SK-MEL-5 (cell line): ENCODE measurements around the gene SLC6A19. TPM values are rescaled to one million over a fixed set of nuclear protein-coding genes. Genes with fewer than 3 reads are reported as not detected.

ENCODE experiments used
- DNase-seq: peaks from one replicate; pipeline ENCODE4 v3.0.0-alpha.2; 2016; ENCODE audit warnings: low read depth, low spot score
- in situ Hi-C: cut with HindIII; loops from 2 replicates; pipeline ENCODE4 v1.10.0; 2016; ENCODE audit warnings: low sequenced_read_pairs, high pct_unique_total_duplicates, low pct_unique_long_range_greater_than_20kb
- total RNA-seq: library from RNA; depleted of rRNA; stranded (reverse); fragments of >200 nt; shearing (Covaris generic); gene quantifications from 2 replicates; pipeline ENCODE4 v1.2.3, GENCODE V29; 2014

SLC6A19 gene
- total RNA-seq, 1 experiment from 2014 or later: not detected

DNA sequence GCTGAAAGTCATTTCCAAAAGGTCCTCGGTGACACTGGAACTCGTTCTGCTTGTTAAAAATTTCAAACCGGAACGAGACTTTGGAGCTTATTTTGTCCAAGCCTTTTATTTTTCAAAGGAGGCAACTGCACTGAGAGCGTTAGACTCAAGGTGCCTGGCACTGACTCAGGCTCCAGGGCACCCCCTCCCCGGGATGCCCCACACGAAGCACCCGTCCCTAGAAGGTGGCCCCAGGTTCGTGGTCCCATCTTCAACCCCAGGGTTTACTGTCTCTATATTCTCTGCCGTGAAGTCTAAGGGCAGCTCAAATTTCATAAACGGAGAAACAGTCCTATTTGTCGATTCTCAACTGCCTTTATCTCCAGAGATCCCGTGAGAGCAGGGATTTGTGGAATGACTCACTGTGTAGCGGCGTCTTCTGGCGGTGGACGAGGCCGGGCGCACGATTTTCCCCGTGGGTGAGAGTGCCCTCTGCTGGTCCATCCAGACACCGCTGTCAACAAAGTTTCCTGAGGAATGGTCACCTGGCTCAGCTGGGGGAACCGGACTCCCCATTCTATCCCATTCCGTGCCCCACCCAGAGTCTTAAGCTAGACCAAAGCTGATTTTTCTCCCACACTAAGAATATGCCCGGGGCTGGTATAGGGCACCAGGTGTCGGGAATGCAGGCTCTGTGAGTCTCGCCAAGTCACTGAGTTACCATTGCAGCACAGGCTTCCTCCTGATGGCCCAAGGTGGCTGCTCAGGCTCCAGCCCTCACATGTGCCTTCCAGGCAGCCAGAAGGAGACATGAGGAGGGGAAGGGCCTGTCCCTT lies 27.1 kb upstream of the SLC6A19 start:
- peak; percentile 90 for DNase-seq

DNA sequence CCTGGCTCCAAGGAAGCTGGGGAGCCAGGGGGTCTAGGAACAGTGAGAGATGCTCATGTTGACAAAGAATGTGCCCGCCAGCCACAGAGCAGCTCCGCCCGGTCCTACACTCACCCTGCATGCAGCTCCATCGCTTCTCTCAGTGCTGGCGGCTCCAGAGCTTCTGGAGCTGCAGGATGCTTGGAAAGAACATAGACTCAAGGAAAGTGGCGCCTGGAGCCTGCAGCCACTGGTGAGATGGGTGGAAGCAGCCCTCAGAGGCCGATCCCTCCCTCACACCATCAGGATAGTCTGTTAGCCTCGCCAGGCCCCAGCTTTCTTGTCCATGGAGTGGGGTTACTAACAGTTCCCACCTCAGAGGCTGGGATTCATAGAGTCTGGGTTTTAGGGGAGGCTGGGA lies 26.4 kb upstream of the SLC6A19 start:
- in situ Hi-C loops: no loop called here
- no peak for DNase-seq

More for the DNA sequence above, 27.1 kb upstream of the SLC6A19 start:
- in situ Hi-C loops: loop anchor here (25.0 kb wide), 1 partner anchor 237 kb away; no protein-coding TSS in a partner anchor

DNA sequence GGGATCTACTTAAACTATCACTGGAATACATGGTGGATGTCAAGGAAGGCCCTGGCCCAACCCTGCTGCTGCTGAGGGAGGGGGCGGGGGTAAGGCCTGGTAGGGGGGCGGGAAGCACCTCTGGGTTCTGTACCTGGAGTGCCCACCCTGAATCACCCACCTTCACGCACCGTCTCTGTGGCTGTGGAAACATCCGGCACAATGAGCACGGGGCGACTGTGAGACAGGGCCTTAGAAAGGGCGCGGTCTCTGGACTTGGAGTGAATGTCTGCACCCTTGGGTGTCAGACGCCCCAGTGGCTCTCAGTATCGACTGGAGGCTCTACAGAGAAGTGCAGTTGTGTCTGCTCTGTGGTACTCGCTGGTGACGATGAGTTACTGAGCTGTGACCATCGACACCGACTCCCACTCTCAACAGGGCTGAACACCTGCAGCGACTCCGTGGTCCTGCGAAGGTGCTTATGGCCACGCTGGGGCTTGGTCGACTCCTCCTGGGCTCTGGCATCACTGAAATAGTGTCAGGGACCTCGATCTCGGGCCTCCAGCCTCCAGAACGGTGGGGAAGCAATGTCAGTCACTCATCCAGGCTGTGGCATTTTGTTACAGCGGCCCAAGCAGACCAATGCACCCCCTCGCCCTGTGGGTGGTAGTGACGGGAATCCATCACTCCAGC lies 25.5 kb upstream of the SLC6A19 start:
- in situ Hi-C loops: no loop called here
- DNase-seq: no peak

DNA sequence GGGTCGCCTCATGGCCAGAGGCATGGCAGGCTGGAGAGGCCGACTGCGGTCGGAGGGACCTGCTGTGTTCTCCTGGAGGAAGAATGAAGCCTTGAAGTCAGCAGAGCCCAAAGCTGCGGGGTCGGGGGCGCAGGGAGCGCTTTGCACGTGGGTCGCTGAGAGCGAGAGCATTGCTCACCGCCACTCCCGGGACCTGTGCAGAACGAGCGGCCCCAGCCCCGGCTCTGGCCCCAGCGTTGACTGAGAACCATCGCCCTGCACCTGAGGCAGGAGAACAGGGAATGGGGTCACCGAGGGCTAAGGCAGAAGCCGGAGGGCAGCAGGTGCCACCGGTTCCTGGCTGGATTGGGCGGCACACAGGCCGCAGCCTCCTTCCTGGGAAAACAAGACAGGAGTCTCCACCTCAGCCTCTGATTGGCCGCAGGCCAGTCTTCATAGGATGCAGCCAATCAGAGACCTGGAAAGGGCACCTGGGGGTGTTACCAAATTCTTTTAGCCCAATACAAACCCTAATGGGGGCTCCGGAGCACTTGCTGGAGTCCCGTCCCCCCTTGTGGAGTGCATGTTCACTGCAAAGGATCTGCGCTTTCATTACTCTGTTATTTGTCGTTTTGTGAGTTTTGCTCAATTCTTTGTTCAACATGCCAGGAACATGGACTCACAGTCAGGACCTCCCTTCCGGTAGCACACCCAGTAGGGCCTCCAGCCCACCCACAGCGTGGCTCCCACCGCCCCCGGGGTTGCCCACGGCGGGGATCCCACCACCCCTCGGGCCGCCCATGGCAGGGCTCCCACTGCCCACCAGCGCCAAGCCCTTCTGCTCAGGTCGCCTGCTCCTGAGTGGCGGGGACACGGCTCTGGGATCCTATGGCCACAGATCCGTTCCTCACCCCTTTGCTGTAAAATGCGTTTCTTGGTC lies 24.7 kb upstream of the SLC6A19 start:
- in situ Hi-C loops: no loop called here
- DNase-seq: peak; percentile 59

DNA sequence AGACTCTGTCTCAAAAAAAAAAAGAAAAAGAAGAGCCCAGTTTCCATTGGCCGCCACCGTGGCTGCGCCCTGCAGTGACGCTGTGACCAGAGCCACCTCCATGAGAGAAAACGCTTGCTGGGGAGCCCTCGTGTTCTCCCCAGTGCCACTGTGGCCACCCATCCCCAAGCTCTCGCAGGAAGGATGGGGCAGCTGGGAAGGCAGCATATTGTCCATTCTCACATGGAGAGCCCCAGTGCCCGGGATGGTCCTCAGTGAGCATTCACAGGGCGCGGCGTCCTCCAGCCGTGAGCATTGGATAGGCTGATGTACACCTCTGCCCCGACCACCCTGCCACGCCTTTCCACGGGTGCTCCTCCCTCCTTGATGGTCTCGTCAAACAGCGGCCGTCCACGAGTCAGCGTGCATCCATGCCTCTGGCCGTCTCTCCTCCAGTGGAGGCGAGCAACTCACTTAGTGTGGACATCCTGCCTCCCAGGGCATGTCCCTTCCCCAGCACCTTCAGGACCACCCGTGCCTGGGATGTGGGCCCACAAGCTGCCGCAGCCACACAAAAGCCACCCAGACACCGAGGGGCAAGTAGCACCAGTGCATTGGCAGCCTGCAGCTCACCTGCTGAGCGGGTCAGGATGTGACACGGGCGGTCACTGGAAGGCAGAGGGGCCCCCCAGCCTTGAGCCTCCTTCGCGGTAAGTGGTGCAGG lies 23.4 kb upstream of the SLC6A19 start:
- no peak for DNase-seq
- in situ Hi-C loops: no loop called here

DNA sequence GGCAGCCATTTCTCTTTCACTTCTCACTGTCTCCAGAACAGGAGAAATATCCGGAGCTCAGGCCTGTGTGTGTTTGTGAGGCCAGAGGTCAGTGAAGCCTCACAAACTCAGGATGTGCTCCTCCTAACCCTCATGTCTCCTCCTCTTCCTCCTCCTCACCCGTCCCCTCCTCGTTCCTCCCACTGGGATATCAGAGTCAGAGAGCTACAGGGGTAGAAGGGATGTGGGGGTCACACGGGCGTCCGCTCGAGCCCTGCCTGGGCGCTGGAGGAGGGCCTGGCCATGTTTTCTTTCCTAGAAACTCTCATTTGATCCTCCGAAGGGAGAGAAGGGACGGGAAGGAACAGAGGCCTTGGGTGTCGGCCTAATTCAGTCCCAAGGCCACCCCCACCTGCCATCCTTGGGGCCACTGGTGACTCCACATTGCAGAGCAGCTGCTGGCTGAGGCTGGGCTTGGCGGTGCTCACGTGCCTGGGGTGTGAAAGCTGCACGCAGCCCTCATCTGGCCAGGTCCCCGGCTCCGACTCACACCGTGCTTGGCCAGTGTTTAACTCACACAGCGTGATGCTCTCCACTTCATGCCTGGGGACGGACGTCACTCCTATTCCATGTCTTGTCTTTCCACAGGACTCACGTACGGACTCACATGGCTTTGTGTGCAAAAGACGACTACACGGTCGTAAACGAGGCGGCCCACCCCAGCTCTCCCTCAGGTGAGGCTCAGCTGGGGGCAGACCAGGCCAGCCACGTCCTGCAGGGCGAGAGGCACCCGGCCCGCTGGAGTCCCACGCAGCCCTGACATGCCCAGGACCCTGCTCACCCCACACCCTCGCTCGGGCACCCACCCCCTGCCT lies 22.6 kb upstream of the SLC6A19 start:
- in situ Hi-C loops: no loop called here
- no peak for DNase-seq

DNA sequence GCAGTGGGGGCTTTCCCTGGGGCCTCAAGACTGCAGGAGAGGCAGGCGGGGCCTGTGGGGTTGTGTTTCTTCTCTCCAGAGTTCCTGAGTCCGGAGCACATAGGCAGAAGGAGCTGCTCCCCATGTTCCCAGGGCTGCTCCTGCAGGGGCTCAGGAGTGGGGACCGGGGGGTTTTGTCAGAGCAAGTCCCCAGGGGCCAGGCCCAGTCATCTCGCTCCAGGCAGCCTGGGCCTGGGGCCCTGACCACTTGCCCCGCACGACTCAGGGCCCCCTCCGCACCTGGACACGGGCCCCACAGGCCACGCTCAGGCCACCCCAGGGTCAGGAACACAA lies 22.0 kb upstream of the SLC6A19 start:
- no peak for DNase-seq
- in situ Hi-C loops: no loop called here

DNA sequence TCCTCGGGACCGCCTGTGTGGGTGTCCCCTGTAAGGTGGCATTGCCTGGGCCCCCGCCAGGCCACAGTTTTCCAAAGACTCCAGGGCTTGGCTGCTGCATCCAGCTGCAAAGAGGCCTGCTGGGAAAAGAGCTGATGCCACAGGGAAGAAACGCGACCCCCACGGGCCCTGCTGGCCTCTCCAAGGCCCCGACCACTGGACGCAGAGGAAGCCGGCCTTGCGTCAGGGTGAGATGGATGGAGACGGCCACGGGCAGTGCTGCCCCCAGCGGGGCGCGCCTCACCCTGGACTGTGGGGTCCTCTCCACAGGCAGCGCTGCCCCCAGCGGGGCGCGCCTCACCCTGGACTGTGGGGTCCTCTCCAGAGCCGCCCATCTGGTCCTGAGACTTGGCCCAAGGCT lies 21.3 kb upstream of the SLC6A19 start:
- DNase-seq: no peak
- in situ Hi-C loops: no loop called here

DNA sequence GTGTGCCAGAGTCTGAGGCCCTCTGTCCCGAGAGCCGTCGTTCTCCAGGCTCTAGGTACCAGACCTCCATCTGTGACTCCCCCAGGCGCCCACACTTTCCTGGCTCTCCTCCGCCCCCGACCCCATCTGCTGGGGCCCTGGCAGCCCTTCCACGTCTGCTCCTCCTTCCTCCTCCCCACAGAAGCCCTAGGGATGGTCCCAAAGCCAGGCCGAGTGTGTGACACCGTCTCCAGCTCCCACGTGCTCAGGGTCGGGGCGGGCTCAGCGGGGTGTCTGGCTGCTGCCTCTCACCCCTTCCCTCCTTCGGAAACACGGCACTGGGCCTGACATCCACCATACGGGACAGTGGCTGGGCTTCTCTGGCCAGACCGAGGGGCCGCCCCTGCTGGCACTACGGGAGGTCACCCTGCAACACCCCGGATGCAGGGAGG lies 20.5 kb upstream of the SLC6A19 start:
- DNase-seq: no peak
- in situ Hi-C loops: no loop called here

DNA sequence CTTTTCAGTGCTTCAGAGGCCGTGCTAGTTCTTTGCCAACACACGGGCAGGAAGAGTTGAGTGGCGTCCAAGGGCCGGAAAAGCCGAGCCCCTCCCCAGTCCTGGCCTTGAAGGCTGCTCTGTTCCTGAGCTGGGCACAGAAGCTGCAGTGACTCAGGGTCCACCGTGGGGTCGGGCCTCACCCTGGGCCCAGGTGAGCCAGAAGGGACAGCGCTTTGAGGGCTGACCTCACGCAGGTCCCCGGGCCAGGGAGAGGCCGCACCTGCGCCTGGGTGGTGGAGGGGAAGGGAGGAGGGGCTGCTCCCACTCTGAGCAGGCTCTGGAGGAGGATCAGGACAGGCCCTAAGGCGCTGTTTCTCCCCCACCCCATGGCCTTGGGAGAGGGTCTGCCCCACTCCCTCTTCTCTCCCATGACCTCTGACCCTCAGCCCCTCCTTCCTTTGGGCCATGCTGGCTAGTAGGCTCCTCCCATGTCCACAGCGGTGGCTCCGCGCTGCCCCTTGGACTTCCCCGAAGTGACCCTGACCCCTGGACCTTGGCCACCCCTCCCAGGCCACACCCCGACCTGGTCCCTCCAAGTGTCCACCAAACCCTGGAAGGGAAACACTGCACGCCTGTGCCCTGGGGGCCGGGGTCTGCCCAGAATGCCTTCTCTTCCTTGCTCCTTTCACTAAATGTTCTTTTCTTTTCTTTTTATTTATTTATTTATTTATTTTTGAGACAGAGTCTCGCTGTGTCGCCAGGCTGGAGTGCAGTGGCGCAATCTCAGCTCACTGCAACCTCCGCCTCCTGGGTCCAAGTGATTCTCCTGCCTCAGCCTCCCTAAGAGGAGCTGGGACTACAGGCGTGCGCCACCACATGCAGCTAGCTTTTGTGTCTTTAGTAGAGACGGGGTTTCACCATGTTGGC lies 19.7 kb upstream of the SLC6A19 start:
- no peak for DNase-seq
- in situ Hi-C loops: no loop called here

DNA sequence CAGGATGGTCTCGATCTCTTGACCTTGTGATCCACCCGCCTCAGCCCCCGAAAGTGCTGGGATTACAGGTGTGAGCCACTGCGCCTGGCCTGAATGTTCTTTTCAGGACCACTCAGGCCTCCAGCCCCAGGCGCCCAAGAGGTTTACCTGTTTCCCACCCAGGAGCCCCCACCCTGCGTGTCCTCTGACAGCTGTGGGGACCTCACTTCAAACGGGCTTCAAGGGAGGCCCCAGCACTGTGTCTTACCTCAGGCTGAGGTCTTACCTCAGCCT lies 19.1 kb upstream of the SLC6A19 start:
- in situ Hi-C loops: no loop called here
- DNase-seq: no peak

DNA sequence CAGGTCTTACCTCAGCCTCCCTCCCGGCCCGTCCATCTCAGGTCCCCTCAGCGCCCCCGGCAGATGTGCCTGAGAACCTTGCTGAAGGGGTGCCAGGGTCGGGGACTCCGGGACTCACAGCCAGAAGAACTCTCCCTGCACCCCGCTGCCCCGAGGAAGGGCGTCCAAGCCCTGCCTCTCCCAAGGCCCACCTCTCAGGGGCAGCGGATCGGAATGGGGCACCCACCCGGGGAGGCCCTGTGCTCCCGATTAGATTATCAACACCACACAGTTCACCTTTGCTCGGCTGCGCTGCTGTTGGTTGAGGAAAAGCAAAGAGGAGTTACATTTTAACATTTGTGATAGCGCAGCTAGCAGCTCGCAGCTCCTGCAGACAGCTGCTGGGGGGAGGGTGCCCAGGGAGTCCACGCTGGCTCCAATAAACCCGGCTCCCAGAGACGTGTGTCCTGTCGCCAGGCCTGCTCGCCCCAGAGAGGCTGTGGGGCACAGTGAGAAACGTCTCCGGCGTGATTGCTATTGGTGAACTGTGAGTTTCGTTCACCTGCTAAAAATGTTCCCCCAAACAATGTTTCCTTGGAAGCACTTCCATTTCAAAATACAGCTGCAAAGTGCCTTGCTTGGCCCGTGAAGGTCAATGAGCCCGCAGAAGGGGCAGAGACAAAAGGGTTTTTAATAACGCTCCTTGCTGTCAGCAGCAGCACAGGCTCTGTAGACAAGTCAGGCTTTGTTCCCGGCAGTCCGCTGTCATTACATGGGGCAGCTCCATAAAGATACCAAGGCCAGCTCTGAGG lies 18.6 kb upstream of the SLC6A19 start:
- DNase-seq: peak; percentile 99
- in situ Hi-C loops: no loop called here

DNA sequence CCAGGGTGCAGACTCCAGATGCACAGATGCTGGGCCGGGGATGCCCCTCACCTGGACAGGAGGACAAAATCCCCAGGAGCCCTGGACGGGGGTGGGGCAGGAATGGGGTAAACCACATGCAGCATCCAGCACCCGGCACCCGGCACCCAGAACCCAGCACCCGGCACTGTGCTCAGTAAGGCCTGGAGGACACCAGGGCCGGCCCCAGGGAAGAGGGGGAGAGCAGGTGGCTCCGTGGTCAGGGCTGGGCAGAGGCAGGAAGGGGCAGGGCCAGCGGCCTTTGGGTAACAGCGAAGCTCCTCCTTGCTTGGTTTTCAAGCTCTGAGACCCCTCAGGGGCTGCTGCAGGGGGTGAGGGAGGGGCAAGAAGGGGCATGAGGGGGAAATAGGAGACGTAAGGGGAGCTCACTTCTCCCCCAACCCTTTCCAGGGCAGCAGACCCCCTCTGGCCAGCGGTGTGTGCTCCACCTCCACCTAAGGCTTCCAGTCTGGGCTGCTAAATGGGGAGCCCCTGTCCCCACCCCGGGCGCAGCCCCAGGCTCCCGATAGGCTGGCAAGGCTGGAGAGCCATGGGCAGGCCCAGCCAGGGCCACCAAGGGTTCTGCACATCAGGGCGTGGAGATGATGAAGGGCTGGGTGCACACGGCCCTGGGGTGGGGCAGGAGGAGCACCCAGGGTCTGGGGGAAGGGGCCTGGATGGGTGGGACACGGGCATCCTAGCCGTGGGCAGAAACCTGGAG lies 17.8 kb upstream of the SLC6A19 start:
- in situ Hi-C loops: no loop called here
- no peak for DNase-seq

DNA sequence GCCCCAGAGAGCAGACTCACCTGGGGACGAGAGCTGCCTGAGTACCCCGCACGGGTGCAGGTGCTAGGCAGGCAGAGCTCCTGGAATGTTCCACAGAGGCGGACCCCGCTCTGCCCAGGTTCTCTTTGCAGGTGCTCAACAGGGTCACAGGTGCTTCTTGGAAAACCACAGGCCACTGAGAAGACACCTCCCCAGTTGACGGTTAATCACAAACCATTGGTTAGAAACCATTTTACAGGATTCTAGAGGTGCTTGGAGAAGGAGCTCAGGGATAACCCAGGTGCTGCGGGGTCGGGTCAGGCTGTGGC lies 17.3 kb upstream of the SLC6A19 start:
- no peak for DNase-seq
- in situ Hi-C loops: no loop called here

DNA sequence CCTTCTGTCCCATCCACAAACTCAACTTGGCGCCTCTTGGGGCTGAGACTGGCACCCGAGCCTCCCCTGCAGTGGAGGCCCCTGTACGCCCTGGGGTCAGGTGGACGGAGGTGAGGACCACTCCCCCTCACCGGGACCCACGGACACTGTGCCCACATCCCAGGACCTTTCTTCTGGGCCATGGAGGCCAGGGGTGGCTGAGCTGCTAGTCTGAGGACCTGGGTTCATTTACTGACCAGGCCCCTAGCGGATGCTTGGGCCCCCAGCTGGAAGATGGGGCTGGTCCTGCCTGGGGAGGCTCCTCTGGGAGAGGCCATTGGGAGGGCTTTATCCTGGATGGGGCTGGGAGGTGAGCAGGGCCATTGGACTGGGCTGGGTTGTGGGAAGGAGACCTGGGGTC lies 16.9 kb upstream of the SLC6A19 start:
- DNase-seq: no peak
- in situ Hi-C loops: no loop called here
